NCI-H446 (cell line): Measurements from ENCODE around the gene SH3D19.
A peak's percentile ranks its signal among the peaks of the same experiment; 100 is the strongest.
"Not testable (repeated sequence)": the region's sequence is repeated elsewhere in the genome, so short reads cannot be mapped to it uniquely, and the experiment has no call there.

ENCODE experiments used
- DNase-seq, 2 experiments: peaks; one replicate each; lab custom pipeline; 2025; lab: John Stamatoyannopoulos, UW

Gene SH3D19

GRCh38 chr4:151325111-151325948 is at the start of gene SH3D19:
TSS of gene SH3D19 (minus strand) at chr4:151325605. CDS start at chr4:151325352, 253 bp downstream.
- no peak for DNase-seq

GRCh38 chr4:151362404-151363164 is 37.2 kb upstream of the SH3D19 start:
- peak; percentile 48 to 86 for DNase-seq

GRCh38 chr4:151361966-151362365 is 36.6 kb upstream of the SH3D19 start:
- DNase-seq = no peak

GRCh38 chr4:151361126-151361525 is 35.7 kb upstream of the SH3D19 start:
- no peak for DNase-seq

GRCh38 chr4:151359576-151359975 is 34.2 kb upstream of the SH3D19 start:
- DNase-seq = no peak

- DNase-seq = no peak
Measured at GRCh38 chr4:151358266-151358665, 32.9 kb upstream of the SH3D19 start.

GRCh38 chr4:151356510-151356909 is 31.1 kb upstream of the SH3D19 start:
- DNase-seq = no peak

- no peak for DNase-seq
Measured at GRCh38 chr4:151355155-151355554, 29.8 kb upstream of the SH3D19 start.

- DNase-seq = no peak
Measured at GRCh38 chr4:151347490-151348235, 22.3 kb upstream of the SH3D19 start.

- DNase-seq = no peak
Measured at GRCh38 chr4:151344948-151345347, 19.5 kb upstream of the SH3D19 start.

GRCh38 chr4:151340751-151341385 is 15.5 kb upstream of the SH3D19 start:
- no peak for DNase-seq

- no peak for DNase-seq
Measured at GRCh38 chr4:151339467-151339866, 14.1 kb upstream of the SH3D19 start.

GRCh38 chr4:151331276-151332042 is 6.1 kb upstream of the SH3D19 start:
- no peak for DNase-seq

- no peak for DNase-seq
Measured at GRCh38 chr4:151329217-151330007, 4.0 kb upstream of the SH3D19 start.

GRCh38 chr4:151325949-151326246 is 493 bp upstream of the SH3D19 start:
- DNase-seq = no peak

GRCh38 chr4:151324752-151325110 is 674 bp downstream of the SH3D19 start:
- no peak for DNase-seq

GRCh38 chr4:151324124-151324751 is 1.2 kb downstream of the SH3D19 start:
- no peak for DNase-seq

- DNase-seq = no peak
Measured at GRCh38 chr4:151323667-151324066, 1.7 kb downstream of the SH3D19 start.

- DNase-seq = no peak
Measured at GRCh38 chr4:151322570-151322969, 2.8 kb downstream of the SH3D19 start.

- not testable (repeated sequence) for DNase-seq
Measured at GRCh38 chr4:151322161-151322560, 3.2 kb downstream of the SH3D19 start.
